ENCODE results near the gene BEND2. TPM values are rescaled to one million over a fixed set of nuclear protein-coding genes. Genes with fewer than 3 reads are reported as not detected.
"Not testable (repeated sequence)": the region's sequence is repeated elsewhere in the genome, so short reads cannot be mapped to it uniquely, and the experiment has no call there.

Gene BEND2
- not detected for total RNA-seq

DNA sequence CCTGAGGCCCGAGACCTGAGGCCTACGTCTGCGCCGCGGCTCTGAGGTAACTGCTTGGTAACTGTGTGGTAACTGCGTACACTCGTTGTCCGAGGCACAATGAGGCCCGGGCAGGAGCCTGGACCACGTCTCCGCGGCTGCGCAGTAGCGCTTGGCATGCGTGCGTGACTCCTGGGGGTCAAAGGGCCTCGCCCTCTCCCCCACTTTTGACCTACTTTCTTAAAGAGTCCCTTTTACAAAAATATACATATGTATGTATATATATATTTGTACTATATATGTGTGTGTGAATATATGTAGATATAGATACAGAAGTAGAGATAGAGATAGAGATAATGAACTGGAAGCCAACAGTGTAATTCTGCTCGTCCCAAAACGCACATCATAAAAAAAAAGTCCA lies at the start of gene BEND2:
Gene BEND2, minus strand, starts transcription at position 101 of the 400 bp plus-strand sequence. CDS start 136 bp downstream, outside the sequence.
- Mint-ChIP-seq H3K27me3 (ENCODE audit: low read depth) (no peaks in the 10 kb centered on the region), H3K4me3 (no peak within 1 kb of the TSS), H3K36me3 (ENCODE audit: insufficient read depth) (no peaks in the 10 kb centered on the region), H3K9me3 (no peaks in the 10 kb centered on the region), H3K4me1 (ENCODE audit: low read depth) (no peaks in the 10 kb centered on the region)
- DNase-seq (no peak), ATAC-seq (no peak)

DNA sequence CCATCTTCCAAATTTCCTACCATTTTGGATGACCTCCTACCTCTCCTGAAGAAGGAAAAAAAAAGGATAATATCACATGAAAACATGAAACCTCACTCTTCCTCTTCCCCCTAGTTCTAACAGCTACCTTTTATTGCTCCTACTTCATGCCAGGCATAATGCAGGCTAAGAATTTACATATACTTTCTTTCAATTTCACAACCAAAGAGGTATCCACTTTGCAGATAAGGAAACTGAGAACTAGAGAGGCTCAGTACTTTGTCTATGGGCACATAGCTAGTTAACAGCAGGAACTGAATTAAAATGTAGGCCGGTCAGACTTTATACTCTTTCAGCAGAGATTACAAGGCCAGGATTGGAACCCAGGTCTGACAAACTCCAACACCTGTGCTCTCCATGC lies 34.4 kb upstream of the BEND2 start:
- Mint-ChIP-seq H3K4me3 (no peak overlapping the region), H3K27me3 (ENCODE audit: low read depth) (no peaks in the 10 kb centered on the region), H3K36me3 (ENCODE audit: insufficient read depth) (peaks cover 9% of the 10 kb centered on the region), H3K4me1 (ENCODE audit: low read depth) (no peaks in the 10 kb centered on the region), H3K9me3 (no peaks in the 10 kb centered on the region)
- DNase-seq, result no peak
- no peak for ATAC-seq

DNA sequence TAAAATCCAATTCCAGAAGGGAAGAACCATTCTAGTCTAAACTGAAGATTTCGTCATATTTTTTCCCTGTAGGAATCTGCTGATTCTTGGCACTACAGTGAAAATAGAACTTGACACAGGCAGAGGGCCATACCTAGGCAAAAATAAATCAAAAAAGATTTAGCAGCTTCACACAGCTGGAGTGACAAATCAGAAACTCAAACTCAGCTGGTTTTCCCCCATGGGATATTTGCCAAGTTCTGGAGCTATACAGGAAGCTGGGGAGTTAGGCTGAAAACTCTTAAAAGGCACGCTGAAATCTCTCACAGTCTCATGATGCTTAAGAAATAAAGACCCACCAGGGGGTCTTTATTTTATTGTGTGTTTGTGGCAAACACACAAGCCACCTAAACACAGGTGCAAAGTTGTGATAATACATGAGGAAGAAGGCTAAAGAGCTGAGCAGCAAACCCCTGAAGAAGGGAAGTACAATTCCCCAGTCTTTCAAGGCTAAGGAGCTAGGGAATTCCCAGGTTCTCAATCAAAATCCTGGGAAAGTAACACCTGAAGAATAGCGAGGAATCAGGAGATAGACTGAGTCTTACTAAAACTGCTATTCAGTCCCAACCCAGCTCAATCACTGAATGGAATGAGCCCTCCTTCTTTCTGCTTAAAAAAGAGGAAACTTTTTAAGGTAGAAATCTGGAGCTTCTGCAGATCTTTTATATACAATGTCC lies 32.1 kb upstream of the BEND2 start:
- ATAC-seq, result no peak
- no peaks in the 10 kb centered on the region for H3K9me3 Mint-ChIP-seq
- peaks cover 9% of the 10 kb centered on the region for H3K36me3 Mint-ChIP-seq (ENCODE audit: insufficient read depth)
- no peaks in the 10 kb centered on the region for H3K27me3 Mint-ChIP-seq (ENCODE audit: low read depth)
- no peak overlapping the region for H3K4me3 Mint-ChIP-seq
- DNase-seq, result no peak
- H3K4me1 Mint-ChIP-seq (ENCODE audit: low read depth), result no peaks in the 10 kb centered on the region

DNA sequence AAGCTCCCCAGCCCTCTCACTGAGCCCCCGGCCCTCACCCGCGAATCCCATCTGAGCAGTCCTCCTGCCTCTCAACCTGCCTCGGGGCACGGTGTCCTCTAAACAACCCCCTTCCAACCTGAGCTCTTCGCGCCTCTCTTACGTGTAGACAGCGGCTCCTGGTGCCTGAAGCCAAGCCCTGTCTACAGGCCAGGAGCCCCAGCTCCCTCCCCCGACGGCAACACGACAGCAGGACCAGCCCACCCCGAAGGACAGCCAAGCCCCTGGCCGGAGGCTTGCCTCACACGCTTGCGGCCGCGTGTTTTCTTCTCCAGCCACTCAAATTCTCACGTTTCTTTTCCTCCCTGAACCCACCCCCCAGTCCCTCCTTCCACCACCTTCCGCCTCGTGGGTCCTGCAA lies 9.0 kb upstream of the BEND2 start:
- H3K4me1 Mint-ChIP-seq (ENCODE audit: low read depth); H3K27me3 Mint-ChIP-seq (ENCODE audit: low read depth); H3K9me3 Mint-ChIP-seq; H3K36me3 Mint-ChIP-seq (ENCODE audit: insufficient read depth); H3K4me3 Mint-ChIP-seq; DNase-seq; ATAC-seq: not testable (repeated sequence)

DNA sequence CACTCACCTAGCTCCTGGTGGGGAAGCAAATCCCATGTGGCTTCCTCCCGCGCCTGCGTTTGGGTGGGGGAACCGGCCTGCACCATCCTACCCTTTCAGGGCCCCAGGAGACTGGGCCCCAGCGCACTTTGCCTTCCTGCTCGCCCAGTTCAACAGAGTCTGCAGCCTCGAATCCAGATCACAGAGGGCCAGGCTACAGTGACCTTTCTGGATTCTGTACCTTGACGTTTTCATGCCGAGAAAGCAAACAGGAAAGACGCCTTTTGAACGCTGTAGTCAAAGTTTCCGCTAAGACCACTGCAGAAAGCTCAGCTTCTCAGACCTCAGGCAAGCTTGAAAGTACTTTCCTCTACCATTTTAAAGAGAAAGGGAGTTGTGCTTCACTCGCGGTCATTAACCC lies 7.4 kb upstream of the BEND2 start:
- DNase-seq (no peak), ATAC-seq (no peak)
- no peaks in the 10 kb centered on the region for H3K36me3 Mint-ChIP-seq (ENCODE audit: insufficient read depth)
- no peaks in the 10 kb centered on the region for H3K4me1 Mint-ChIP-seq (ENCODE audit: low read depth)
- no peaks in the 10 kb centered on the region for H3K27me3 Mint-ChIP-seq (ENCODE audit: low read depth)
- H3K9me3 Mint-ChIP-seq, result no peaks in the 10 kb centered on the region
- H3K4me3 Mint-ChIP-seq, result no peak overlapping the region

DNA sequence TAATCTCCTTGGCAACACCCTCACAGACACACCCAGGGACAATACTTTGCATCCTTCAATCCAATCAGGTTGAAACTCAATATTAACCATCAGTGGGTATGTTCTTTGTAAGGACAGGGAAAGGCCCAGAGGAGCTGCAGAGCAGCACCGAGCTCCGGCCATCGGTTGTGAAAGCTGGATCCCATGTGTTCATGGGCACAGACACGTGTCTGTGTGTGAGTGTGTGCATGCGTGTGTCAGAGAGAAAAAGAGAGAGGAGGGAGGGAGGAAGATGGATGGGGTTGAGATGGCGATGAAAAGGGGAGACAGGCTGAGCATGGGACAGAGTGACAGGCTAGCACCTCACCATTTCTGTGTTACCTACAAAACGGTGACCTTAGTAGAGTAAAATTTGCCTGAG lies 6.8 kb upstream of the BEND2 start:
- Mint-ChIP-seq H3K4me1 (ENCODE audit: low read depth) (no peaks in the 10 kb centered on the region), H3K9me3 (no peaks in the 10 kb centered on the region), H3K36me3 (ENCODE audit: insufficient read depth) (no peaks in the 10 kb centered on the region), H3K4me3 (no peak overlapping the region), H3K27me3 (ENCODE audit: low read depth) (no peaks in the 10 kb centered on the region)
- DNase-seq (no peak), ATAC-seq (no peak)

DNA sequence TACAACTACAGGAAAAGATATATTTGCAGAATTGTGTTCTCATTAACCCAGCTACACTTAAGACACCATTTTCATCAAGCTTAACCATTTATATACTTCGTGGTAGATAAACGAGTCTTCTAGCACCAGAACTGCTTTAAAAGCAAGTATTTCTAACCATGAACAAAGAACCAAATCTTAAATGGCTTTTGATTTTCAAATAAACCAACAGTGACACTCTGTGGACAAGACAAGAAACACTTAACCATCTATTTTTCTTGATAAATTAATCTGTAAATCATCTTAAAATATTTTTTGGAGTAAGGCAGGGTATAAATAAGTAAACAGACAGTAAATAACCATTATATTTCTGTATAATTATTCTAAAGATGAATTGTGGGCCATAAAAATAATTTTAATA lies 10.2 kb downstream of the BEND2 start:
- Mint-ChIP-seq H3K36me3 (ENCODE audit: insufficient read depth) (no peaks in the 10 kb centered on the region), H3K4me1 (ENCODE audit: low read depth) (no peaks in the 10 kb centered on the region), H3K4me3 (no peak overlapping the region), H3K27me3 (ENCODE audit: low read depth) (no peaks in the 10 kb centered on the region), H3K9me3 (no peaks in the 10 kb centered on the region)
- DNase-seq (no peak), ATAC-seq (no peak)

DNA sequence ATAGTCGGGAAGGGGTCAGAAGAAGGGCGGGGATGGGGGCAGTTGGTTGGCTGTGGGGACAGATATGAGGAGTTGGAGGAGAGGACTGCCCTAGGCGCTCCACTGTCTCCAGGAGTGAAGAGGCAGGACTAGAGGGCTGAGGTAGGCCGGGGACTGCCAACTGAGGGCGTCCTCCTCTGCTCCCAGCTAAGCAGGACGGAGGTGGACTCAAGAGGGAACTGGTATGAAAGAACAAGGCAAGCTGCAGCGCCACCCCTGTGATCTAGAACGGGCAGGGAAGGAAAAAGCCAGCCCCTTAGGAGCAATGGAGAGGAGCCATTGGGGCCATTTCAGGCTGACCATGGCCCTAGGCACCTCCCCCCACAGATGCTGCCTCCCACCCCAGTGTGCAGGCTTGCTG lies 14.0 kb downstream of the BEND2 start:
- ATAC-seq (no peak), DNase-seq (no peak)
- no peak overlapping the region for H3K4me3 Mint-ChIP-seq
- H3K4me1 Mint-ChIP-seq (ENCODE audit: low read depth), result no peaks in the 10 kb centered on the region
- no peaks in the 10 kb centered on the region for H3K9me3 Mint-ChIP-seq
- no peaks in the 10 kb centered on the region for H3K36me3 Mint-ChIP-seq (ENCODE audit: insufficient read depth)
- no peaks in the 10 kb centered on the region for H3K27me3 Mint-ChIP-seq (ENCODE audit: low read depth)

DNA sequence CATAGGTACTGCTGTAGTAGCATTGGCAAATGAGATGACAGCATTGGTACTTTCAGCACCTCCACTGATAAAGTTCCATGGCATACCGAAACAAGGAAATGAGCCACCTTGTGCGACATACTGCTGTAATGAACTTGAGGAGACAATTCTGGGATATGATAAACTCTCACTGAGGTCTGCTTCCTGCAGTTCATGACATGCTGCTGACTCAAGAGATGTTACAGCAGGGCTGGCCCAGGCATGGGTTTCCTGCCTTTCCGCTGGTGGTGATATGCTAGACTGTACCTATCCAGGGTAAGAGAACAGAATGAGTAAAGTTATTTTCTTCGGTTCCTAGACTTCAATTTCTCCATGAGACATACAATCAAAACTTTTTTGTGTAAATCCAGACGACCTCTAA lies 17.1 kb downstream of the BEND2 start:
- Mint-ChIP-seq H3K9me3 (no peaks in the 10 kb centered on the region), H3K36me3 (ENCODE audit: insufficient read depth) (no peaks in the 10 kb centered on the region), H3K27me3 (ENCODE audit: low read depth) (no peaks in the 10 kb centered on the region), H3K4me1 (ENCODE audit: low read depth) (no peaks in the 10 kb centered on the region), H3K4me3 (no peak overlapping the region)
- ATAC-seq, result no peak
- no peak for DNase-seq

DNA sequence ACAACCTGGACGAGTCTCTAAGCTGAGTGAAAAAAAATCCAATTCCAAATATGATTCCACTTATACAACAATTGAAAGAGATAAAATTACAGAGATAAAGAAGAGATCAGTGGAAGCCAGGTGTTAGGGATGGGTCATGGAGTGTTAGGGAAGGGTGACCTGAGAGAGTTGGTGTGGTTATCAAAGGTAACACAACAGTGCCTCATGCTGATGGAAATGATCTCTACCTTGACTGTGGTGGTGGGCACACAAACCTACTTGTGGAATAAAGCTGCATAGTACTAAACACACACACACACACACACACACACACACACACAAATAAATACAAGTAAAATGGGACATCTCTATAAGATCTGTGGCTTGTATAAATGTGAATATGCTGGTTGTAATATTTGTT lies 26.0 kb downstream of the BEND2 start:
- no peaks in the 10 kb centered on the region for H3K4me1 Mint-ChIP-seq (ENCODE audit: low read depth)
- H3K4me3 Mint-ChIP-seq, result no peak overlapping the region
- no peak for ATAC-seq
- H3K9me3 Mint-ChIP-seq, result no peaks in the 10 kb centered on the region
- no peaks in the 10 kb centered on the region for H3K36me3 Mint-ChIP-seq (ENCODE audit: insufficient read depth)
- DNase-seq, result no peak
- H3K27me3 Mint-ChIP-seq (ENCODE audit: low read depth), result no peaks in the 10 kb centered on the region

DNA sequence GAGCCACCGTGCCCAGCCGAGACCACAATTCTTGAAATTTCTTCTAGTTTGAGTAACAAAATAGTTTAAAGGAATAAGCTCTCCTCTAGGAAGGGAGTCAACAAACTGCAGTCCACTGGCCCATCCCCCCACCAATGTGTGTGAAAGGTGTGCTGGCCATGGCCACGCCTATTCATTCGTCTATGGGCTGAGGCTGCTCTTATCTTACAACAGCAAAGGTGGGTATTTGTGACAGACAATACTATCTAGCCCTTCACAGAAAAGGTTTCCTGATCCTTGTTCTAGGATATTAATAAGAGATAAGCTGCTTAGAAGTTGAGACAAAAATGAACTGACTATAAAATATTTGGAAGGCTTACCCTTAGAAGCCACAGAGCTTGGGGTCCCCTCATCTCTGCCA lies 41.2 kb downstream of the BEND2 start:
- Mint-ChIP-seq H3K27me3 (ENCODE audit: low read depth) (peaks cover 3% of the 10 kb centered on the region), H3K9me3 (no peaks in the 10 kb centered on the region), H3K36me3 (ENCODE audit: insufficient read depth) (no peaks in the 10 kb centered on the region), H3K4me1 (ENCODE audit: low read depth) (no peaks in the 10 kb centered on the region), H3K4me3 (no peak overlapping the region)
- DNase-seq (no peak), ATAC-seq (no peak)

DNA sequence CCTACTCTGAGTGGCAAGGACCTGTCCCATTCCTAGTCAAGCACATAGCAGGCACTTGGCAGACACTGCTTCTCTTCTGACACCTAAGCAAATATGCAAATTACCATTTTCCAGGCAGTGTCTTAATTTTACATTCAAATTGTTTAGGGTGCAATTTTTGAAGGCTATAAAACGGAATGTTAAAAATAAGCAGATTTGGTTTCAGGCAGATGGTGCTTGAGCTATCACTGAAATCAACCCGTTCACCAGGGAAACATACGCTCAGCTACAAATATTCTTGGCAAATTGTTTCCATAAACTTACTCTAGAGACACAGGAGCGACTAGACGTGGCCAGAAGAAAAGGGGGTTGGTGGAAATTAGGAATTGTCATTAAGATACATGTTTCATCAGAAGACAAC lies 45.7 kb downstream of the BEND2 start:
- DNase-seq, result no peak
- H3K4me1 Mint-ChIP-seq (ENCODE audit: low read depth), result no peaks in the 10 kb centered on the region
- H3K27me3 Mint-ChIP-seq (ENCODE audit: low read depth), result peaks cover 3% of the 10 kb centered on the region
- no peaks in the 10 kb centered on the region for H3K36me3 Mint-ChIP-seq (ENCODE audit: insufficient read depth)
- H3K9me3 Mint-ChIP-seq, result no peaks in the 10 kb centered on the region
- H3K4me3 Mint-ChIP-seq, result no peak overlapping the region
- no peak for ATAC-seq

DNA sequence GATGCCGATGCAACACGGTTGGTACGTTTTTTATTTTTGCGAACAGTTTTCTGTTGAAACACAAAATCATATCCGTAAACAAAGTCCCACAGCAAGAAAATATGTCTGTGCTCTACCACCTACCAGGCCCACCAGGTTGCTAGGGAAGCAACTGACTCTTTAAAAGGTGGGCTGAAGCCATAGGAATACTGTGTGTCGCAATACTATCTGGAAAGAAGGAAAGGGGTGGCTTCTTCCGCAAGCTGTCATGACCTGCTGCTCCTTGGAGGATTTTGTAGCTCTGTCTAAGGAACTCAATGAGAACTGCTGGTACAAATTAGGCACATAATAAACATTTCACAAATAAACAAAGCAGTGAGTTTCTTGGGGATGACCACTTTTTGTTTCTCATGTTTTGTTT lies 46.5 kb downstream of the BEND2 start:
- DNase-seq, result no peak
- Mint-ChIP-seq H3K27me3 (ENCODE audit: low read depth) (peaks cover 3% of the 10 kb centered on the region), H3K4me3 (no peak overlapping the region), H3K4me1 (ENCODE audit: low read depth) (no peaks in the 10 kb centered on the region), H3K9me3 (no peaks in the 10 kb centered on the region), H3K36me3 (ENCODE audit: insufficient read depth) (no peaks in the 10 kb centered on the region)
- ATAC-seq, result no peak

DNA sequence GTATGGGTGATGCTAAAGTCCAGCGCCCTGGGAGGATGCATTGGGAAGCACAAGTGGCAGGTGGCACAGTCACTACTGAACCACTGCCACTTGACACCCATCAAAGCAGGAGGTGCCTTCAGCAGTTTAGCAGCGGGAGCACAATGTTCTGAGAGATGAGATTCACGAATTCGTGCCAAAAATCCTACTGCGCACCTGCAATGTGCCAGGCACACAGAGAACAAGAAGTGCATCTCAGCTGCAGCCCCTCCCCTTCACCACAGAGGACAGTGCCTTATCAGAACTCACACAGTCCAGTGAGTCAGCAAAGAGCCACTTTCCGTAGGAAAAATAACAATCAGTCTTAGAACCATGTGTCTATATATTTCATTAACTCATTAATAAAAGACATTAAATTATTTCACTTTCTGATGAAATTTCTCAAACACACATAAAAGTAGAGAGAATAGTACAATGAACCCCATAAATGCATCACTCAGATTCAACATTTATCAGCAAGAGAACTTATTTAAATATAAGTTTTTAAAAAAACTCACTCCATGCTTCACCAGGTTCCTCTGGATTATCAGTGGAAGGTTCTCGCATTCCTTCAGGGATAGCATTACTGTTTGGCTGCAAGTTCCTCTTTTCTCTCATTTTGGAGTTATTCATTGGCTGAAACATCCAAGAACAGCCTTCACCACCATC lies 47.0 kb downstream of the BEND2 start:
- DNase-seq (no peak), ATAC-seq (no peak)
- Mint-ChIP-seq H3K4me1 (ENCODE audit: low read depth) (no peaks in the 10 kb centered on the region), H3K4me3 (no peak overlapping the region), H3K36me3 (ENCODE audit: insufficient read depth) (no peaks in the 10 kb centered on the region), H3K9me3 (no peaks in the 10 kb centered on the region), H3K27me3 (ENCODE audit: low read depth) (peaks cover 3% of the 10 kb centered on the region)

DNA sequence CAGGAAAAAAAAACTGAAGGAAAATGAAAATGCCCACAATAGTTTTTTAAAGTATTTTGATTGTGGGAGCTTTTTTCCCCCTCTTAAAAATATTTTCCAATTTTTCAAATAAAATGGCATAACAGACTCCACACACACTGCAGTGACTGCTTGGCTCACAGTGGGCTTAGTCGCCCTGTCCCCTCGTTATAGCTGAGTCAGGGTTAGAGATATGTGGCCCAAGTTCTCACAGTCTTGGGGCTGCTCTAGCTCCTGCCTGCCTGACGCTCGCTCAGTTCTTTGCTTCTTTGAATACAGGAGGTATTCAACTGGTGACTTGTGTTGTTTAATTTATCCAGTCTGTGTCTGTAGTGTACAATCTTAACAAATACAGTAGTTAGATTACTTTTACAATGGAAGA lies 47.7 kb downstream of the BEND2 start:
- peaks cover 3% of the 10 kb centered on the region for H3K27me3 Mint-ChIP-seq (ENCODE audit: low read depth)
- ATAC-seq (no peak), DNase-seq (no peak)
- no peaks in the 10 kb centered on the region for H3K9me3 Mint-ChIP-seq
- H3K4me3 Mint-ChIP-seq, result no peak overlapping the region
- H3K36me3 Mint-ChIP-seq (ENCODE audit: insufficient read depth), result no peaks in the 10 kb centered on the region
- no peaks in the 10 kb centered on the region for H3K4me1 Mint-ChIP-seq (ENCODE audit: low read depth)

Data from activated T-cell treated with anti-CD3 and anti-CD28 coated beads, Interleukin-2, amount 50 U/mL, for 4 hours (primary cell).